GM19025 (cell line): ENCODE data around the gene BLMH.
A peak's percentile ranks its signal among the peaks of the same experiment; 100 is the strongest.

Experiments used
- ATAC-seq: cut with Tn5 transposase; IDR thresholded peaks from one replicate; pipeline ENCODE4 v1.9.1; 2021; ENCODE audit warnings: mild to moderate bottlenecking, low read depth, moderate library complexity; ENCODE audit not compliant: unreplicated experiment

Gene BLMH, protein sequence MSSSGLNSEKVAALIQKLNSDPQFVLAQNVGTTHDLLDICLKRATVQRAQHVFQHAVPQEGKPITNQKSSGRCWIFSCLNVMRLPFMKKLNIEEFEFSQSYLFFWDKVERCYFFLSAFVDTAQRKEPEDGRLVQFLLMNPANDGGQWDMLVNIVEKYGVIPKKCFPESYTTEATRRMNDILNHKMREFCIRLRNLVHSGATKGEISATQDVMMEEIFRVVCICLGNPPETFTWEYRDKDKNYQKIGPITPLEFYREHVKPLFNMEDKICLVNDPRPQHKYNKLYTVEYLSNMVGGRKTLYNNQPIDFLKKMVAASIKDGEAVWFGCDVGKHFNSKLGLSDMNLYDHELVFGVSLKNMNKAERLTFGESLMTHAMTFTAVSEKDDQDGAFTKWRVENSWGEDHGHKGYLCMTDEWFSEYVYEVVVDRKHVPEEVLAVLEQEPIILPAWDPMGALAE

DNA sequence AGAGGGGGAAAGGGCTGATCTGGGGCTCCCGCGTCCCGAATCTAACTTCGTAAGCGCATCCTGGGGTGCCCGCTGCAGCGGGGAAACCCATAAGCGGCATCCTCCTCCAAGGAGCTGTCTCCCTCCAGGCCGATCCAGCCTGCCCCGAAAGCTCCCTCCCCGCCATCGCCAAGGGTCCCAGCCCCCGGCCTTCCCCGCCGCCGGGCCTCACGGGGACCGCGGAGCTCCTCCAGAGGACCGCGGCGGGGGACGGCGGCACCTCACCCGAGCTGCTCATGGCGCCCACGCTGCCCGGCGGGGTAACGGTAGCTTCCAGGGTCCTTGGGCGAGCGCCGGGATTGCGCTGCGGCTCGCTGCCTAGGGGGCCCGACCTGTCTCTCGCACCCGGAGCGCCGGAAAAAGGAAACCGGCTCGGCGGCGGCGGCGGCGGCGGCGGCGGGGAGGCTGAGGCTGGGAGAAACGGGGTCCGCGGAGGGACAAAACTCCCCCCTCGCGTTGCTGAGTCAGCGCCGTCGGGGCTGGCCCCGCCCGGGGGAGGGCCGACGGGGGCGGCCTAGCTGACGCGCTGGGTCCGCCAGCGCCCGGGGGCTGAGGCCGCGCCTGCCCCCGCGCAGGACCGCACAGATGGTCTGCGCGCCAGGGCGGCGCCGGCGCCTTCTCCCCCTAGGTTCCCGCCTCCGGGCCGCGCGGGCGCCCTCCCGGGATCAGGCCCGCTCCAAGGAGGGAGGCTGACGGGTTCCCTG is at the start of gene BLMH:
TSS of gene BLMH (minus strand) at position 402 of the 743 bp plus-strand sequence. CDS start at position 277, 125 bp downstream.
- ATAC-seq, result peak; percentile 76

- ATAC-seq, result no peak
Observed at GRCh38 chr17:30340801-30341356, 49.1 kb upstream of the BLMH start.

GRCh38 chr17:30339086-30339485 is 47.3 kb upstream of the BLMH start:
- ATAC-seq, result no peak

GRCh38 chr17:30337393-30337999 is 45.8 kb upstream of the BLMH start:
- no peak for ATAC-seq

GRCh38 chr17:30336369-30337171 is 44.8 kb upstream of the BLMH start:
- ATAC-seq, result no peak

- no peak for ATAC-seq
Observed at GRCh38 chr17:30334421-30334820, 42.7 kb upstream of the BLMH start.

- no peak for ATAC-seq
Observed at GRCh38 chr17:30333503-30334360, 42.0 kb upstream of the BLMH start, which contains the start of gene TMIGD1. Gene TMIGD1, minus strand, starts transcription at chr17:30334057. Its CDS starts 1,924 bp downstream, at chr17:30332133.

DNA sequence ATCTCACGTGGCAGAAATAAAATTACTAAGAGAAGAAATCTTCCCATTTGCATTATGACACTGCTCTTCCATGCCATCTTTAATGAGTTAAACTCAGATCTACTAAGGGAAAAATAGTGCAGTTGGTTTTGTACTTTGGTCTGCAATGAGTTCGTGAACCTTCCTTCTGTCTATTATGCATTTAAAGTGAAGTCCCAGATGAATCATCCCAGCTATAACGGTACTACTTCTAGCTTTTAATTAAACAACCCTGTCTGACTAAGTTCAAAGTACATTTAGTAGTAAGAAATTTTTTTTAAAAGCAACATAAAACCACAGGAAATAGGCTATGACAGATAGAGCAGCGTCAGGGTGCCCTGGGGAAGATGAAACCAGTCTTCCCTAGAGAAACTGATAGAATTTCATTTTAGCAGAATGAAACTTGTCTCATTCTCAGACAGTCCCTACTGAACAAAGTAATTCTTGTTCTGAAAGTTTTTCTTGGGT is 40.4 kb upstream of the BLMH start:
- ATAC-seq, result peak; percentile 62

GRCh38 chr17:30326809-30327208 is 35.1 kb upstream of the BLMH start:
- ATAC-seq, result no peak

- ATAC-seq, result no peak
Observed at GRCh38 chr17:30324723-30325122, 33.0 kb upstream of the BLMH start.

DNA sequence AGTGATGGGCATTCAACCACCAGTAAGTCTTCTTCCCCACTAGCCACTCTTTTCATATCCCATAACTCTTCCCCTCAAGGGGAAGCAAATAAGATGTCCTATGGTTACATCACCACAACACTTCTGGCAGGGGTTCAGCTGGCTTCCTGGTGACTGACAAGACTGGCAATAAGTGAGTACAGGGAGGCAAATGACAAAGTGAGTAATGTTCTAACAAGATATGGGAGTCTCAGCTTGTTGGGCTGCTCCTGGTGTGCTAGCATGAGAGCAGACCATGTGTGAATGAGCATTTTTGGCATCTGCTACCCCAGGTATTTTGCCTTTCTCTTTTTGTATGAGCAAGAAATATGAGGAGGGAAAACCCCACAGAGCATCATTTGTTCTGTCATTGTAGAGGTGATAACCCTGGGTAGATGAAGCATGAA is 32.2 kb upstream of the BLMH start:
- ATAC-seq, result no peak

- ATAC-seq, result no peak
Observed at GRCh38 chr17:30323262-30323894, 31.6 kb upstream of the BLMH start.

DNA sequence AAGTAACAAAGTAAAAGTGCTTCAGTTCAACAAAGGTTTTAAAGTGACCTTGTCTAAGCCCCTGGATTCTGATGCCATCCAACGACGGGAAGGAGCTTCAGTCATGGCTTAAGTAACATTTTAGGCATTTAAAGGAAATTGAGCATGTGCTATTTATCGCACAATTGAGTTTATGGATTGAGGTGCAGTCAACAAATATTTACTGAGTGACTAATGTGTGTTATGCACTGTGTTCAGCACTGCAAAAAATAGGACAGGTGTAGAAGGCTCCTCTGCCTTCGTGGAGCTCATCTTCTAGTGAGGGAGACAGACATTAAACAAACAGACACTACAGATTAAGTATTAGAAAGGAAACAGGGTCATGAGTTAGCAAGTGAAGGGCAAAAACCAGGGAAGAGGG is 29.6 kb upstream of the BLMH start:
- no peak for ATAC-seq

GRCh38 chr17:30318155-30318554 is 26.4 kb upstream of the BLMH start:
- ATAC-seq, result no peak

- ATAC-seq, result no peak
Observed at GRCh38 chr17:30316736-30317135, 25.0 kb upstream of the BLMH start.

GRCh38 chr17:30315106-30315505 is 23.4 kb upstream of the BLMH start:
- no peak for ATAC-seq

DNA sequence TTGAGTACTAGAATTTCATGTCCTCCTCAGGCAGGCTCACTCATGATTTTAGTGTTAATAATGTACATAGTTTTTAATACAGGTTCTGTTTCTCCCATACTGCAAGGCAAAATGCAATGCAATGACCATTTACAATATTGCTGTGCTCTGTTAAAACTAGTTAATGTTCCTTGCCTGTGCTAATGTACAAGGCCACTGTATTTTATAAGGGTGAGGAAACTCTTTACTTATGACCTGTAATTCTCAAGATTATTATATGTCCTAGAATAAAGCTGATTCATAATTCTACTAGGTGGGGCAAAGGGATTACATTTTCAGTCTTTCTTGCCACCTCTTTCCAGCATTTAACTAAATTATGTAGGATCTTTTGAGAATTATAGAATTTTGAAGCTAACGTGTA is 22.7 kb upstream of the BLMH start:
- ATAC-seq, result no peak

DNA sequence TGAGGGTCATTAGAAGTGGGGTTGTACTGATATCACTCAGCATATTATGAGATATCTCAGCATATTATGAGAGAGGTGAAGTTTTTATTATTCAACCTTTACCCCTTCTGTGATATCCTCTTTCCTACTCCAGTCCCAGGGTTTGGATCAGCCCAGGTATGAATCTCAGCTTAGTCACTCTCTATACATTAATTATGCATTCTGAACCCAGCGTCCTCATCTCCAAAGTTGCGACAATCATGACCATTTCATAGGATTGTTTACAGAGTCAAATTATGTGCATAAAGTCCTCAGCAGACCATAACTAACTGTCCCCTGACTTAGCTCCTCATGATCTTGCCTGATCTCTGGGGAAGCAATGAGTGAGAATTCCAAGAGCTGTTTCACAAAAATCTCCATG is 20.5 kb upstream of the BLMH start:
- ATAC-seq, result no peak
